Mucosa of stomach (tissue), 1 donor: ENCODE measurements around the gene GMDS.

Experiments used
- H3K27me3 ChIP-seq: one replicate; pipeline ENCODE4 v1.7.0; 2013; ENCODE audit warnings: mild to moderate bottlenecking, low read length; ENCODE audit not compliant: control insufficient read depth, insufficient read depth
- H3K36me3 ChIP-seq: one replicate; pipeline ENCODE4 v1.7.0; 2013; ENCODE audit warnings: low read length; ENCODE audit not compliant: control insufficient read depth, insufficient read depth
- H3K4me1 ChIP-seq: one replicate; pipeline ENCODE4 v1.7.0; 2013; ENCODE audit warnings: mild to moderate bottlenecking, low read length; ENCODE audit not compliant: control insufficient read depth, insufficient read depth
- H3K4me3 ChIP-seq: one replicate; pipeline ENCODE4 v1.7.0; 2013; ENCODE audit warnings: low read length
- H3K9ac ChIP-seq: one replicate; pipeline ENCODE4 v1.7.0; 2013; ENCODE audit warnings: mild to moderate bottlenecking, low read length, moderate library complexity
- H3K9me3 ChIP-seq: one replicate; pipeline ENCODE4 v1.7.0; 2013; ENCODE audit warnings: mild to moderate bottlenecking, low read length, moderate library complexity; ENCODE audit not compliant: control insufficient read depth
- donor health status: Pancreatic carcinoma.

Gene GMDS

DNA sequence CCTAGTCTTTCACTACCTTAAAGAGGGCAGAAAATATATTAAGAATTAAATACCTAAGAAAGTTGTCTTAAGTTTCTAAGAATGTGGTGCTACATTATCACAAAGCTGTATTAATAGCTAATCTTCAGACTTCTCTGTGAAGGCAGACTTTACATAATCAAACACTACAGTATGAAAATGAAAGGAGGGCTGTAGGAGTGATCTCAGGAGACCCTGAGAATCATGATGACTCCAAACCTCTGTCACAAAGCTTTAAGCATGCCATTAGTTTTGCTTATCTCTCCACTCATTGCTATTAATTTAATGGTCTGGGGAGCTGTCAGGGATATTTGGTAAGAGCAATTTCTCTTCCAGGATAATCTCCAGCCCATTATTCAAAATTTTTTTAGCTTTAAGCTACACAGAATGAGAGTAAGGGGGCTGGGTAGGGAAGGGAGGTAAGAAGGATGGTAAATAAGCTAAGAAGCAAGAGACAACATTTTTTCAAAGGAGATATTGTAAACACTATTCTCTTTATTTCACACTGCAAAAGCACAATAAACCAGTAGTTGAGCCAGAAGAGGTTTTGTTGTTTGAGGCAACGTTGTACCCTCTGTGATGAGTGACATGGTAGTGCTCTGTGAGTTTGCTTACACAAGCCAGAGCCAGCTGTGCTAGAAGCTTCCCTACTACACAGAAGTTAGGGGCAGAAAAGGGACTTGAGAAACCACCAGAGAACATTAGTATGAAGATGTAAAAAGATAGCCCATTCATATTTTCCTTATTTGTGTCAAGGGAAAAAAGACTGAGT lies 258.8 kb downstream of the GMDS start:
- H3K36me3 ChIP-seq = no peaks in the 10 kb centered on the region
- no peaks in the 10 kb centered on the region for H3K4me1 ChIP-seq
- H3K9me3 ChIP-seq = no peaks in the 10 kb centered on the region
- H3K4me3 ChIP-seq = no peak overlapping the region
- no peak overlapping the region for H3K9ac ChIP-seq
- no peaks in the 10 kb centered on the region for H3K27me3 ChIP-seq

DNA sequence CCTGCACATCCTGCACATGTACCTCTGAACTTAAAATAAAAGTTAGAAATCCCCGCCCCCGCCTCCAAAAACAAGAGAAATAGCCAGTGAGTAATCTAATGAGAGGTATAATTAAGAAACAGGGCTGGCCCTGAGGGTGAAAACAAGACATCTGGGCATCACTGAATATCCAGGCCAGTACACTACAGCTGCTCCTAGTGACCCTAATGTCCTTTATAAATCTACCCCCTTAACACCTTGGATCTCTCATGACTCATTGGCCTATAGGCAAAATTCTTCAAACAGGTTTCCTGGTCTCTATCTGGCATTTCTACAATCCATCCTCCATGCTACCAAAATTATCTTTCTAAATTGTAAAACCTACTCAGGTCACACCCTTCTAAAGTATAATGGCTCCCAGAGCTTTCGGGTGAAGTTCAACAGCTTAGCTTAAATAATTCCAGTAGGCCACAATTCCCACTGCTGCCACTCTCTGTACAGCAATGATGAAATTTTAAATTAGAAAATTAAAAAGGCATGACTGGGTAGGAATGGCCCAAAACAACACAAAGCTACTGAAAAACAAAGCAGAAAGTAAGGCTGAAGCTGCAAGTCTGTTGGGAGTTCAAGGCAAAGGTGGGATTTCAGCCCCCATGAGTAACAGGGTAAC lies 260.9 kb downstream of the GMDS start:
- no peaks in the 10 kb centered on the region for H3K36me3 ChIP-seq
- no peaks in the 10 kb centered on the region for H3K4me1 ChIP-seq
- no peaks in the 10 kb centered on the region for H3K9me3 ChIP-seq
- H3K9ac ChIP-seq = no peak overlapping the region
- no peaks in the 10 kb centered on the region for H3K27me3 ChIP-seq
- no peak overlapping the region for H3K4me3 ChIP-seq

- Histone ChIP-seq H3K9ac (no peak overlapping the region), H3K4me3 (no peak overlapping the region), H3K9me3 (no peaks in the 10 kb centered on the region), H3K36me3 (no peaks in the 10 kb centered on the region), H3K4me1 (no peaks in the 10 kb centered on the region), H3K27me3 (no peaks in the 10 kb centered on the region)
Measured at GRCh38 chr6:1983850-1984249, 261.6 kb downstream of the GMDS start.

- no peak overlapping the region for H3K9ac ChIP-seq
- no peaks in the 10 kb centered on the region for H3K9me3 ChIP-seq
- H3K4me3 ChIP-seq = no peak overlapping the region
Measured at GRCh38 chr6:1972962-1973361, 272.4 kb downstream of the GMDS start.

DNA sequence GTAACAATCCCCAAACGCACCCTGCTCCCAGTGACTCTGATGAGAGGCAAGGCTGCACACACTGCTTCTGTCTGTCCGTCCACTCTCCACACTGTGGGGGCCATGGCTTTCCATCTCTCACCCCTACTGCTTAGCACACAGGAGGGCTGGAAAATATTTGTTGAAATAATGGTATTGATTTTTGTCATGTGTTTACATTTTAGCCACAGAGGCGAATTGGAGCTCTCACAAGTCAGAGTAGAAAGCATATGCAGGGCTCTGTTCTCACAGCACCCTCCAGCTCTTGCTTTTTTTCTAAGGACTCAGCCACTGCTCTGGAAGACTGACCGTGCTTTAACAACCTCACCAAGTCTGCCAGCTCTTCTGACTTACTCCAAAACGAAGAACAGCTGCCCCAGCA lies 273.8 kb downstream of the GMDS start:
- no peaks in the 10 kb centered on the region for H3K9me3 ChIP-seq
- no peaks in the 10 kb centered on the region for H3K36me3 ChIP-seq
- no peak overlapping the region for H3K9ac ChIP-seq
- H3K4me1 ChIP-seq = no peaks in the 10 kb centered on the region
- no peak overlapping the region for H3K4me3 ChIP-seq
- H3K27me3 ChIP-seq = no peaks in the 10 kb centered on the region

More at GRCh38 chr6:1972962-1973361, 272.4 kb downstream of the GMDS start:
- Histone ChIP-seq H3K36me3 (no peaks in the 10 kb centered on the region), H3K27me3 (no peaks in the 10 kb centered on the region), H3K4me1 (no peaks in the 10 kb centered on the region)

- Histone ChIP-seq H3K9ac (no peak overlapping the region), H3K4me1 (no peaks in the 10 kb centered on the region), H3K9me3 (no peaks in the 10 kb centered on the region), H3K27me3 (no peaks in the 10 kb centered on the region), H3K4me3 (no peak overlapping the region), H3K36me3 (no peaks in the 10 kb centered on the region)
Measured at GRCh38 chr6:1970151-1970561, 275.2 kb downstream of the GMDS start.

- no peaks in the 10 kb centered on the region for H3K9me3 ChIP-seq
- no peak overlapping the region for H3K4me3 ChIP-seq
- no peaks in the 10 kb centered on the region for H3K4me1 ChIP-seq
- H3K27me3 ChIP-seq = no peaks in the 10 kb centered on the region
- no peaks in the 10 kb centered on the region for H3K36me3 ChIP-seq
- no peak overlapping the region for H3K9ac ChIP-seq
Measured at GRCh38 chr6:1966713-1967112, 278.7 kb downstream of the GMDS start.

- no peak overlapping the region for H3K9ac ChIP-seq
- no peaks in the 10 kb centered on the region for H3K4me1 ChIP-seq
- no peaks in the 10 kb centered on the region for H3K36me3 ChIP-seq
- no peaks in the 10 kb centered on the region for H3K9me3 ChIP-seq
- H3K27me3 ChIP-seq = no peaks in the 10 kb centered on the region
- no peak overlapping the region for H3K4me3 ChIP-seq
Measured at GRCh38 chr6:1965596-1966224, 279.7 kb downstream of the GMDS start.

DNA sequence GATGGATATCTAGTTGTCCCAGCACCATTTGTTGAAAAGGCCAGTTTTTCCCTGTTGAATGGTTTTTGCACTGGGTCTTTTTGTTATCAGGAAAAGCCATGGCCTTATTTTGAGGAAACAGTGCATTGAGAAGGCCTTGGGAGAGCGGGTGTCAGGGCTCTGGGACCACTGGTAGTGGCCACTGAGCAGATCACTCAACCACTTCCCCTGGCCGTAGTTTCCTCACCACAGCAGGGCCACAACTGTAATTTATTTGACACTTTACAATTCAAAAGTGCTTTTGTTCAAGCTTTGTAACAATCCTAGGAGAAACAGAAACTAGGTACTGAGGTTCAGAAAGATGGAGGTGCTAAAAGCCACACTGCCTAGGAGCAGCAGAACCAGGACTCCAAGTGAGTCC lies 281.8 kb downstream of the GMDS start:
- Histone ChIP-seq H3K4me1 (no peaks in the 10 kb centered on the region), H3K9me3 (no peaks in the 10 kb centered on the region), H3K9ac (no peak overlapping the region), H3K27me3 (no peaks in the 10 kb centered on the region), H3K4me3 (no peak overlapping the region), H3K36me3 (no peaks in the 10 kb centered on the region)

GRCh38 chr6:1962201-1962600 lies 283.2 kb downstream of the GMDS start:
- no peaks in the 10 kb centered on the region for H3K27me3 ChIP-seq
- no peaks in the 10 kb centered on the region for H3K36me3 ChIP-seq
- H3K9ac ChIP-seq = no peak overlapping the region
- H3K4me1 ChIP-seq = no peaks in the 10 kb centered on the region
- no peaks in the 10 kb centered on the region for H3K9me3 ChIP-seq
- no peak overlapping the region for H3K4me3 ChIP-seq

DNA sequence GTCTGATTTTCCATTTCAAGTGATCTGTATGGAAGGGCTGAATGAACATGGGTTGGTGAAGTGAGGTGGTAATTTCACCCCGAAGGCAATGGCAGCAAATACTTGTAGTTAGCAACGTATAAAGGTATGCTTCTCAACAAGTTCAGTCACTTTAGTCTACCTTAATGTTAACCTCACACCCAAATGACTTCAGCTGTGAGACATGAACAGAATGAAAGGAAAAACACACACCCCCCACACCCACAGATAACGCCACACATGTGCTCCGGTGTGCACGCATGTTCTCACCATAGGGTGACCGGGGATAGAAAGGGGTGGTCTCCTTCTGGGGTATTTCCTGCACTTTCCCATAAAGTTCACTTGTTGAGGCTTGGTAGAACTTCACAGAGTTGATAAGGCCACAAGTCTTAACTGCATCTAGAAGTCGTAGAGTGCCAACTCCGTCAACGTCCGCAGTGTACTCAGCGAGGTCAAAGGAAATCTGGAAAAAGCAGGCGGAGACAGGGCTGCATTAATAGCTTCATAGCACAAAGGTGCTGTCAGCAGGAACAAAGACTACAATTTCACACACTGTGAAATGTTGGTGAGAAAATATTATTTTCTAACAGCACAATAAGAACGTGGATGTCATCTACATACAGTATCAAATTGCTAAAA lies 284.8 kb downstream of the GMDS start:
- H3K9me3 ChIP-seq = no peaks in the 10 kb centered on the region
- no peaks in the 10 kb centered on the region for H3K36me3 ChIP-seq
- H3K9ac ChIP-seq = no peak overlapping the region
- no peaks in the 10 kb centered on the region for H3K27me3 ChIP-seq
- H3K4me3 ChIP-seq = no peak overlapping the region
- no peaks in the 10 kb centered on the region for H3K4me1 ChIP-seq

DNA sequence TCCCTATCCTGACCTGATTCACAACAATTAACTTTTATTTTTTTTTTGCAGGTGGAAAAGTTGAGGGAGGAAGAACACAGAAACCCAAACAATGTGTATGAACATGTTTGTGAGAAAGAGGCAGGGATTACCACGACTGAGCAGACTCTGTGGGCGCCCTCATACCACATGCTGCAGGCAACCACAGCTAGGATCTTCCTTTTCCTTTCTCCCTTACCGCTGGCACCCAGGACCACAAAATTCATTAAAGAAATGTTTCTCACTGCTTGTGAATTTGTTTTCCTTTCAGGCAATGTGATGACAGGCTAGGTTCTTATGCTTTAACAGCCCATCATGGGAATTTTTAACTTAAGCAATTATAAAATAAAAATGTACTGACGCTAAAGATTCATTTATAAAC lies 287.1 kb downstream of the GMDS start:
- H3K9ac ChIP-seq = no peak overlapping the region
- H3K4me1 ChIP-seq = no peaks in the 10 kb centered on the region
- H3K4me3 ChIP-seq = no peak overlapping the region

More for the DNA sequence above, 287.1 kb downstream of the GMDS start:
- no peaks in the 10 kb centered on the region for H3K27me3 ChIP-seq
- no peaks in the 10 kb centered on the region for H3K9me3 ChIP-seq
- H3K36me3 ChIP-seq = no peaks in the 10 kb centered on the region
